Hematopoietic multipotent progenitor cell treated with erythropoietin and hydrocortisone succinate and interleukin-3 and kit ligand, for 4 days (in vitro differentiated cells): Measurements from ENCODE around the gene RTP5.
"Not testable (repeated sequence)": the region's sequence is repeated elsewhere in the genome, so short reads cannot be mapped to it uniquely, and the experiment has no call there.

ENCODE experiments used
- DNase-seq: peaks from one replicate; pipeline ENCODE4 v3.0.0-alpha.2; 2015

RTP5 gene

GRCh38 chr2:241869087-241869961 lies at the start of gene RTP5:
TSS of gene RTP5 (plus strand) at chr2:241869729. CDS start at chr2:241869757, 28 bp downstream.
- no peak for DNase-seq

DNA sequence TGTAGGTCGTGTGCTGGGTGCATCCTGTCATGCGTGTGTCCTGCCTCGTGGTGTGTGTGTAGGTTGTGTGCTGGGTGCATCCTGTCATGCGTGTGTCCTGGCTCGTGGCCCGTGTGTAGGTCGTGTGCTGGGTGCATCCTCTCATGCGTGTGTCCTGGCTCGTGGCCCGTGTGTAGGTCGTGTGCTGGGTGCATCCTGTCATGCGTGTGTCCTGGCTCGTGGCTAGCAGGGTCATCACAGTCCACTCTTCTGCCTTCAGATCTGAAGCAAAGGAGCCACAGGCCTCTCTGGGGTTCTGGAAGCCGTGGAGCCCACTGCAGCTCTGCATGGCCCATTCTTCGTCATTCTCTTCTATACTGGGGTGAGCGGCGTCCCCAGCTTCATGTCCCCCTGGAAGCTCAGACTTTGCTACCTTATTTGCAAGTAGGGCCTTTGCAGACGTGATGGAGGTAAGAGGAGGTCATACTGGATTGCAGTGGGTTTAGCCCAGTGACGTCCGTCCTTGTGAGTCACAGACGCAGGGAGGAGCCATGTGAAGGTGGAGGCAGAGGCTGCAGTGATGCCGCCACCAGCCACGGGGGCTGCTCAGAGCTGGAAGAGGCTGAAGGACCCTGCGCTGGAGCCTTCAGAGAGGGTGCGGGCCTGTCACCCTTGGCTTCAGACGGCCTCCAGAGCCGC lies 49.4 kb upstream of the RTP5 start:
- not testable (repeated sequence) for DNase-seq

DNA sequence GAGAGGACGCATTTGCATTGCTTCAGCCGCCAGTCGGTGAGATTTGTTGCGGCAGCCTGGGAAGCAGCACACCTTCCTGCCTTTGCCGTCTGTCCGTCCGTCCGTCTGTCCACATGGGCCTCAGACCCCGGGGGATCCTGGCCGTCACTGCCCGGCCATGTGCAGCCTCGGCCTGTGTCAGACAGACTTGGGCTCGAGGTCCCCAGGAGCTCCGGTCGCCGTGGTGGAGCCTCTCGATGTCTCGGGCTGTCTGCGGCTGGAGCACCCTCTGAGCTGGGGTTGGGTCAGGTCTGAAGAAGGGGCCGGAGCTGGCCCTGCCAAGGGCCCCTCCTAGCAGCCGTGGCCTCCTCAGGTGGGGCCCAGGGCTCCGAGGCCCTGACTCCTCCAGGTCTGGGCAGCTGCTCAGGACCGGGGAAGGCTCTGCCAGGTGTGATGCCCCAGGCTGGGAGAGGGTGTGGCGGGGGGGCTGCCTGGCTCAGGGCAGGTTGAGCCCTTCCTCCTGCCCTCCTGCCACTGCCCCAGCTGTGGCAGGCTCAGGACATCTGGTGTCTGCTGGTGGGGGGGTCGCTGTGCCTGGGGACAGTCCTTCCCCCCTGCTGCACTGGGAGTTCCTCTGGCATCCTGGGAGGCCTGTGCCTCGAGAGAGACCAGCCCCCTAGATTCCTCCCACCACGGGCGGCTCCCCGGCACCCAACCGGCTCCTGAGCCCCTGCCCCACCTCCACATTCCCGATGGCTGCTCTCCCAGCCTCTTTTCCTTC lies 48.7 kb upstream of the RTP5 start:
- DNase-seq = no peak

DNA sequence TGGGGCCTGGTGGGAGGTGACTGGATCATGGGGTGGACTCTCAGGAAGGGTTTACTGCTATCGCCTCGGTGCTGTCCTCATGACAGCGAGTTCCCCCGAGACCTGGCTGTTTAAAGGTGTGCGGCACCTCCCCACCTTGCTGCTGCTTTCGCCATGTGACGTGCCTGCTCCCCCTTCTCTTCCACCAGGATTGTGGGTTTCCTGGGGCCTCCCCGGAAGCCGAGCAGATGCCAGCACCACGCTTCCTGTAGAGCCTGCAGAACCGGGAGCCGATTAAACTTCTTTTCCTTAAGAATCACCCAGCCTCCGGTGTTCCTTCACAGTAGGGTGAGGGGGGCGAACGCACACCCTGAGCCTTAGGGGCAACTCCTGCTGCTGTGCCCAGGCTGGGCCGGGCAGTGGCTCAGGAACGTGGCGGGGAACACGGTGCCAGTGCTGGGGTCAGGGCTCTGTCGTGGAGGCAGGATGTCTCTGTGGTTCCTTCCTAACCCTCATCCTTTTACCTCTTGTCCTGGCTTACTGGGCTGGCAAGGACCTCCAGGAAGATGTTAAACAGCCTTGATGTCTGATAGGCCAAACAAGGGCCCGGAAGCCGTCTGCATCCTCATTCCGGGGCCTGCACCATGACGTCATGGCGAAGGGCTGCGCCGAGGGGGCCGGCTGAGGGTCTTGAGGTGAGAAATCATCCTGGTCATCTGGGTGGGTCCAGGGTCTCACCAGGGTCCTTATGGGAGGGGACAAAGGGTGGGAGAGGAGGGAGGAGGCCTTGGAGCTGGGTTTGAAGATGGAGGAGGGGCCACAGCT lies 47.9 kb upstream of the RTP5 start:
- DNase-seq = no peak

DNA sequence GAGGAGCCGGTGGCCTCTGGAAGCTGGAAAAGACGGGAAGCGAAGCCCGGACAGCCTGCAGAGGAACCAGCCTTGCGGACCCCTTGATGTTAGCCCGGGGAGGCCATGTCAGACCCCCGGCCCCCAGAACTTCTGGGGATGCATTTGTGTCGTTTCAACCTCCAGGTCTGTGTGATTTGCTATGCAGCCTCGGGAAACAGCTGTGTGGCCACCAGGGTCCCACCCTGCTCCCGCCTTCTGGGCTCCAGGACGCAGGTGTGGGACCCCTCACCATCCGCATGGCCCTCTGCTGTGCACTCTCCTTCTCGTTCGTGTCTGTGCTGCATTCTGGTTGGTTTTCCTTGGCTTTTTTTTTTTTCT lies 47.3 kb upstream of the RTP5 start:
- DNase-seq = no peak

- DNase-seq = not testable (repeated sequence)
These were observed 45.7 kb upstream of the RTP5 start for GRCh38 chr2:241823531-241824437.

- no peak for DNase-seq
These were observed 42.1 kb upstream of the RTP5 start for GRCh38 chr2:241827394-241827793.

DNA sequence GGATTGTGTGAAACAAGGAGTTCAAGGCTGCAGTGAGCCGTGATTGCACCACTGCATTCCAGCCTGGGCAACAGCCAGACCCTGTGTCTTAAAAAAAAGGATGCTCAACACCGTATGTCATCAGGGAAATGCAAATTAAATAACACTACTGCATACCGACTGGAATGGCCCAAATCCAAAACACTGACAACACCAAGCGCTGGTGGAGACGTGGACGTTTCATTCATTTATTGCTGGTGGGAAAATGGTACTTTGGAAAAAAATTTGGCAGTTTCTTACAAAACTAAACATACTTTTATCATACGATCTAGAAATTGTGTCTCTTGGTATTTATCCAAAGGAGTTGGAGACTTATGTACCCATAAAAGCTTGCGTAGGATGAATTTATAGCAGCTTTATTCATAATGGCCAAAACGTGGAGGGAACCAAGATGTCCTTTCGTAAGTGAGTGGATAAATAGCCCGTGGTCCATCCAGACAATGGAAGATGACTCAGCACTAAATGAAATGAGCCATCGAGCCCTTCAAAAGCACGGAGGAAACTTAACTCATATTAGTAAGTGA lies 36.3 kb upstream of the RTP5 start:
- DNase-seq = no peak

DNA sequence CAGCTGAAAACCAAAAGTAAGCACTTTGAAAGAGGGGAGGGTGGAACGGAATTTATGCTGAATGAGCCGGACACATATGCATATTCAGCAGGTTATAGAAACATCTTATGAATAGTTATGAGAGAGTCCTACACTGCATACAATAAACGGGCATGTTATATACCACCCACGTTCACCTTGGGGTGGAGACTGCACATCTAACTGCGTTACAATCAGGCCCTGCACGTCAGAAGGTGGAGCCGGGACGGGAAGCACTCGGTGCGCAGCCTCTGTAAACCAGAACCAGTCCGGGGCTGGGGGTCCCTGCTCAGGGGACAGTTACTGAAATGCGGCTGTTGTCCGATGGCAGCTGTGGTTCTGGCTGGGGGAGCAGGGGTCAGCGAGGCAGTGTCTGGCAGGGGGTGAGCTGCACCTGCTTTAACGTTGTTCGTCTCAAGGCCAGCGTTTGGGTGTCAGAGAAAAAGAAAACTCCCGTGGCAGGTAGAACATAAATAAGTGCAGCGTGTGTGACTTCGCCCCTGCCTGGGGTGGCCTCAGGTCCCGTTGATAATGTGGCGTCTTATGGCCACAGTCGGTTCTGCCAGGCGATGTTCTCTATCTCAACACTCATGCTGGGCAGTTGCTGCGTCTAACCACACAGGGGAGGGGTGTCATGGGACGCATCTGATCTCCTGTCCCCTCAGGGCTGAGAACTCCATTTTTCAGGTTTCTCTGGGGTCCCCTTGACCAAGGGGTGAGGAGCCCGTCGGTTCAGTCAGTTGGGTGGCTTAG lies 35.6 kb upstream of the RTP5 start:
- DNase-seq = not testable (repeated sequence)

DNA sequence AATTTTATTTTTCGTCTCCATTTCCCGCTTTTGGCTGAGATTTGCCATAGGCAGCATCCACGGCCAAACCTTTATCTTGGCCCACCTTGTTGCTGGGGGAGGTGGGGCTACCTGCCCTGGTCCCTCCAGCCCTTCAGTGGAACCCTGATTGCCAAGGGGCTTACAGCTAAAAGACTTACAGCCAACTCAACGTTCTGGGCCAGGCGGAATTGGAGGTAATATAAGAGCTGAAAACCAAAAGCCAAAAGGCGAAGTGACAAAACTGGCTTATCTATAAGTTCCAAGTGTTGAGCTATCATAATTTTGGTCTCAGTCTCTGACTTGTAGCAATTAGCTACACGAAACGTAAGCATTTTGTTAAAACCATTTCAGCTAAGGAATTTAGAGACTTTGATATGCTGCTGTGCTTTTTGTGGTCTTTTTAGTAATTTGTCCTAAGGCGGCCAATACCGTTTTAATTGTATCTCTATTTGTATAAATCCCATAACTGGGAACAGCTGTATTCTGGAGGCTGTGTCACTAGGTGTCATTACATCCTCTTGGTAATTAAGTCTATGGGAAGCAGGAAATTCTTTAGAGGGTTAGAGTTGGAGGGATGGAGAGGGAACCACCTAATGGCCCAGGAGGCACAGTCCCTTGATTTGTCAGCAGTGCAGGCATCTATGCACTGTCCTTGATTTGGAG lies 34.9 kb upstream of the RTP5 start:
- DNase-seq = no peak

DNA sequence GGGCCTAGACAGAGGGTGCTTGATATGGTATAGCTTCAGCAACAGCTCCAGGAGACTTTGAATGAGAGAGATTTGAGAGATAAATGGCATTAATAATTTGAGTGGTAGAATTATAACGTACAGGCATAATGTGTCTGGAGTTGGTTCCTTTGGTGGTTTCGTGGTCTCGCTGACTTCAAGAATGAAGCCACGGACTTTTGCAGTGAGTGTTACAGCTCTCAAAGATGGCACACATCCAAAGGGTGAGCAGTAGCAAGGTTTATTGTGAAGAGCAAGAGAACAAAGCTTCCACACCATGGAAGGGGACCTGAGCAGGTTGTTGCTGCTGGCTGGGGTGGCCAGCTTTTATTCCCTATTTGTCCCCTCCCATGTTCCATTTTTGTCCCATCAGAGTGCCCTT lies 33.9 kb upstream of the RTP5 start:
- DNase-seq = peak; percentile 37

- DNase-seq = peak; percentile 41
These were observed 33.2 kb upstream of the RTP5 start for GRCh38 chr2:241836292-241836691.

DNA sequence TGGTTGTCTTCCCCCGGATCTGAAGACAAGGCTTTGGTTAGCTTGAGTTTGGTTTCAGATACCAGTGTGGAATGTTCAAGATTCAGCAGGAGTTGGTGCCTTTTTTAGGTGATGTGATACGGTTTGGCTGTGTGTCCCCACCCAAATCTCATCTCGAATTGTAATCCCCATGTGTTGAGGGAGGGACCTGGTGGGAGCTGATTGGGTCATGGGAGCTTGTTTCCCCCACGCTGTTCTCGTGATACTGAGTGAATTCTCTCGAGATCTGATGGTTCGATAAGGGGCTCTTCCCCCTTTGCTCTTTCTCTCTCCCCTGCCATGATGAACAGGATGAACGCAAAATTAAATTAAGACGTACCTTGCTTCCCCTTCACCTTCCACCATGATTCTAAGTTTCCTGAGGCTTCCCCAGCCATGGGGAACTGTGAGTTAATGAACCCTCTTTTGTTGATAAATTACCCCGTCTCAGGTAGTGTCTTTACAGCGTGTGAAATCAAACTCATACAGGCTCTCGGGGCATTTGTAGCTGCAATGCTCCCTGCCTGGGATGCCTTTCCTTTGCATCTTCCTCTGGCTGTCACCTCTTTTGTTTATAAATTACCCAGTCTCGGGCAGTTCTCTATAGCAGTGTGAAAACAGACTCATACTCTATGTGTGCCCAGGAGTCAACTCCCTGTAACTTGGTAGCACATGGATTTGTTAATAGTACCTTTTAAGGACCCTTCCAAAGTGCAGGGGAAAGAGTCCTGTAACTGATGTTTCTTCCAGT lies 32.1 kb upstream of the RTP5 start:
- no peak for DNase-seq

DNA sequence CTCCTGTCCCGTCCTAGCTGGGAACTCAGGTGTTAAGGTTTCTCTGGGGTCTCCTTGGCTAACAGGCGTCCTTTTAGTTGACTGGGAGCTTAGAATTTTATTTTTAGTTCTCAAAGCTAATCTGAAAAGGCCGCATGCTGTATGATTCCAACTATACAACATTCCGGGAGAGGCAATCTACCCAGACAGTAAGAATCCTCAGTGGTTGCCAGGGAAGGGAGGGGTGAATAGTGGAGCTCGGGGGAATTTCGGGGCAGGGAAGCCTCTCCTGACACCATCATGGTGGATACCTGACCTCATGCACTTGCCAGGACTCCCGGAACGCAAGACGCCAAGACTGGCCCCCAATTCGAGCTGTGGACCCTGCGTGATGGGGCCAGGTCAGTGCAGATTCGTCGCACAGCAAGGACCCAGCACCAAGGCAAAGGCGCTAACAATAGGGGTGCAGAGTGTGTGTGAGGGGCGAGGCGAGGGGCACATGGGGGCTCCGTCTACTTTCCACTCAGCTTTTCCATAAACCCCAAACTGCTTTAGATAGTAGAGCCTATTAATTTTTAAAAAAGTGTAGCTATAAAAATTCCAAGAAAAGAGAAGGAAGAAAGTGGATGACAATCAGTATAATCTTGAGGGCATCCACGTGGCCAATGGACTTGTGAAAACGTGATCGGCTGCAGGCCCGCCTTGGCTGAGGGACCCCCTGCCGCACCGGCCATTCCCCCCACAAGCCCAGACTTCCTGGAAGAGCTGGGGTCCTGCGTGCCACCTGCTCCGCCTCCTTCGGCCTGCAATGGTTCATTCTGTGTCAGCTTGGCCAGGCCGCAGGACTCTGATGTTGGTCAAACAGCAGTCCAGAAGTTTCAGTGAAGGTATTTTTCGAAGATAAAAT lies 28.1 kb upstream of the RTP5 start:
- no peak for DNase-seq

- no peak for DNase-seq
These were observed 27.5 kb upstream of the RTP5 start for GRCh38 chr2:241842067-241842415.

GRCh38 chr2:241842620-241843211 lies 26.8 kb upstream of the RTP5 start:
- DNase-seq = peak; percentile 68

DNA sequence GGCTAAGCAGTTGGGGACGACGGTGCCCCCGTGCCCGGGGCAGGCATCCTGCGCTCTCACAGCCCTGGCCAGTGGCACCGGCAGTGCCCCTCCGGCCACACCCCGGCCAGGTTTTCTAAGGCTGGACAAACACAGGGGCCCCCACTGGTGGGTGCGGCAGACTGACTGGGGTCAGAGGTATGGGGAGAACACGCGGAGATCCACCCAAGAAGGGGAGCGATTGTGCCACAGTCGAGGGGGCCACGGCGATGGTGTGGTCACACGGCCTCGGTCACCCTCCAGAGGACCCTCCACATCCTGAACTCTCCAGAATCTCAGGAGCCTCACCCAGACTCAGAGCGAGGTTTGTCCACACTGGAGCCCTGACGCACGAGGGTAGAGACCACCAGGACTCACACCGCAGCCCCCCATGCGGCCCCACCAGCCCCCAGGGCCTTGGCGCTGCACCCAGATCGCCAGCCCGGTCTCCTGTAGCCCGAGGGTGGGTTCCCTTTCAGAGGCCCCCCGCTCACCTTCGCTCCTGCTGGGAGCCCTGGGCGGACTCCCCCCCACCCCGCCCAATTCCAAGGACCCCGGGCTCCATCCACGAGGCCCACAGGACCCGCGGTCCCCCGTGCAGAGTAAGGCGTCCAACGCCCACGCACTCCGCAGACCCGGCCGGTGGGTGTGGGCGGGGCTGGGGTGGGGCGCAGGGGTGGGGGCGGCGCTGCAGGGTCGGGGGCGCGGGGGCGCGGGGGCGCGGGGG lies 26.0 kb upstream of the RTP5 start:
- DNase-seq = no peak
